ENCODE measurements around the gene CWC22. TPM values are rescaled to one million over a fixed set of nuclear protein-coding genes. Genes with fewer than 3 reads are reported as not detected.
A peak's percentile ranks its signal among the peaks of the same experiment; 100 is the strongest.

The CWC22 gene
- total and polyA plus RNA-seq, 2 of the 8 experiments (the other 6 are each of a cell fraction or from before 2014, with no cell fraction given): 3.7 to 34.0 TPM

GRCh38 chr2:179898873-179899272 lies 108.2 kb downstream of the CWC22 start (continued):
- TF ChIP-seq, protein P1, sequence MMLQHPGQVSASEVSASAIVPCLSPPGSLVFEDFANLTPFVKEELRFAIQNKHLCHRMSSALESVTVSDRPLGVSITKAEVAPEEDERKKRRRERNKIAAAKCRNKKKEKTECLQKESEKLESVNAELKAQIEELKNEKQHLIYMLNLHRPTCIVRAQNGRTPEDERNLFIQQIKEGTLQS (IDR thresholded peaks at IDR 0.05; ENCODE audit: insufficient read depth, low read depth, low read length): no peak
- no peak for TF ChIP-seq RBBP5 (IDR thresholded peaks at IDR 0.05; ENCODE audit: borderline replicate concordance, low read depth, low read length)
- no peak for TF ChIP-seq GTF2F1 (IDR thresholded peaks at IDR 0.05; ENCODE audit: borderline replicate concordance, low read depth, low read length)
- TF ChIP-seq RAD21 (IDR thresholded peaks at IDR 0.05 in 1 of 2, conservative IDR thresholded peaks at IDR 0.05 in 1 of 2; ENCODE audit: low read depth in 2 of 2, low read length in 2 of 2): peak; percentile 79 to 84
- TF ChIP-seq, protein P2, sequence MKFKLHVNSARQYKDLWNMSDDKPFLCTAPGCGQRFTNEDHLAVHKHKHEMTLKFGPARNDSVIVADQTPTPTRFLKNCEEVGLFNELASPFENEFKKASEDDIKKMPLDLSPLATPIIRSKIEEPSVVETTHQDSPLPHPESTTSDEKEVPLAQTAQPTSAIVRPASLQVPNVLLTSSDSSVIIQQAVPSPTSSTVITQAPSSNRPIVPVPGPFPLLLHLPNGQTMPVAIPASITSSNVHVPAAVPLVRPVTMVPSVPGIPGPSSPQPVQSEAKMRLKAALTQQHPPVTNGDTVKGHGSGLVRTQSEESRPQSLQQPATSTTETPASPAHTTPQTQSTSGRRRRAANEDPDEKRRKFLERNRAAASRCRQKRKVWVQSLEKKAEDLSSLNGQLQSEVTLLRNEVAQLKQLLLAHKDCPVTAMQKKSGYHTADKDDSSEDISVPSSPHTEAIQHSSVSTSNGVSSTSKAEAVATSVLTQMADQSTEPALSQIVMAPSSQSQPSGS (IDR thresholded peaks at IDR 0.05; ENCODE audit: low read length): no peak
- TF ChIP-seq POLR2A (IDR thresholded peaks at IDR 0.05; ENCODE audit: control extremely low read depth in 1 of 2, low read depth in 2 of 2, low read length in 2 of 2): no peak
- no peak for TF ChIP-seq ASH2L (IDR thresholded peaks at IDR 0.05; ENCODE audit: low read length)
- no peak for TF ChIP-seq BCL11A (IDR thresholded peaks at IDR 0.05; ENCODE audit: low read depth in 2 of 2, low read length in 2 of 2)
- no peak for TF ChIP-seq SP4 (IDR thresholded peaks at IDR 0.05; ENCODE audit: low read length)
- no peak for TF ChIP-seq FOSL1 (IDR thresholded peaks at IDR 0.05; ENCODE audit: insufficient read depth, low read depth, low read length)

All from H1 (cell line).